GM23338 (cell line): ENCODE measurements around the gene DLGAP3. TPM values are rescaled to one million over a fixed set of nuclear protein-coding genes. Genes with fewer than 3 reads are reported as not detected.

ENCODE experiments used
- EZH2phosphoT487 ChIP-seq: fragments of 200-600 bp; sonication (generic); IDR thresholded peaks from one replicate; pipeline ENCODE4 v1.8.1; 2018; ENCODE audit warnings: antibody characterized with exemption; ENCODE audit not compliant: unreplicated experiment
- polyA plus RNA-seq: library from polyadenylated mRNA; unstranded; fragments of >200 nt; fragmentation: Nextera tagmentation; extraction: Ambion mirVana; gene quantifications from 2 replicates; pipeline ENCODE4 v1.2.1, GENCODE V29; 2016
- total RNA-seq: library from RNA; depleted of rRNA; stranded (reverse); fragments of >200 nt; shearing (Covaris generic); gene quantifications from 2 replicates; pipeline ENCODE4 v1.2.3, GENCODE V29; 2014; rRNA removed

DLGAP3 gene
- total and polyA plus RNA-seq, 2 experiments from 2014 or later = 7.1 to 13.7 TPM

GRCh38 chr1:34816332-34816731 lies 113.1 kb downstream of the DLGAP3 start (continued):
- TF ChIP-seq EZH2phosphoT487 = no peak

Other genes with a start within 250 kb of the DLGAP3 start
- 0.50 and 1.4 TPM in 2 replicates for gene GJB5, start 174.6 kb downstream of the DLGAP3 start, total RNA-seq
- 0.64 TPM in 1 of 2 replicates, not detected in the other for gene GJB5, start 174.6 kb downstream of the DLGAP3 start, polyA plus RNA-seq
- gene GJB4, start 169.9 kb downstream of the DLGAP3 start, total RNA-seq = 0.07 TPM in 1 of 2 replicates, not detected in the other
- gene GJB4, start 169.9 kb downstream of the DLGAP3 start, polyA plus RNA-seq = not detected in 2 replicates
- 0.31 and 0.50 TPM in 2 replicates for gene GJB3, start 148.4 kb downstream of the DLGAP3 start, total RNA-seq
- 0.26 and 0.47 TPM in 2 replicates for gene GJB3, start 148.4 kb downstream of the DLGAP3 start, polyA plus RNA-seq
- 1.7 and 2.2 TPM in 2 replicates for gene GJA4, start 136.7 kb downstream of the DLGAP3 start, total RNA-seq
- 0.82 and 0.95 TPM in 2 replicates for gene GJA4, start 136.7 kb downstream of the DLGAP3 start, polyA plus RNA-seq
- gene SMIM12, start 69.9 kb downstream of the DLGAP3 start, total RNA-seq = 25.3 and 28.5 TPM in 2 replicates
- gene SMIM12, start 69.9 kb downstream of the DLGAP3 start, polyA plus RNA-seq = 22.3 and 22.7 TPM in 2 replicates
- gene TMEM35B, start 55.7 kb upstream of the DLGAP3 start, total RNA-seq = 7.6 and 9.1 TPM in 2 replicates
- gene TMEM35B, start 55.7 kb upstream of the DLGAP3 start, polyA plus RNA-seq = 27.0 and 27.1 TPM in 2 replicates
- gene ZMYM6, start 102.3 kb upstream of the DLGAP3 start, total RNA-seq = 12.4 and 16.8 TPM in 2 replicates
- gene ZMYM6, start 102.3 kb upstream of the DLGAP3 start, polyA plus RNA-seq = 5.8 and 7.0 TPM in 2 replicates
- 51.0 and 51.9 TPM in 2 replicates for gene ZMYM1, start 149.7 kb upstream of the DLGAP3 start, total RNA-seq
- gene ZMYM1, start 149.7 kb upstream of the DLGAP3 start, polyA plus RNA-seq = 25.8 and 37.4 TPM in 2 replicates